ENCODE data around the gene SHB.

GRCh38 chr9:38063363-38063707, 5.7 kb downstream of the SHB start:
- TF ChIP-seq EZH2 (IDR thresholded peaks at IDR 0.05; ENCODE audit: low read length) = no peak
- no peak for TF ChIP-seq CTCF (optimal IDR thresholded peaks at IDR 0.05 in 1 of 3, IDR thresholded peaks at IDR 0.05 in 1 of 3, conservative IDR thresholded peaks at IDR 0.05 in 1 of 3; ENCODE audit: extremely low read depth in 1 of 3, insufficient read depth in 2 of 3, low read length in 3 of 3)
